Panc1 (cell line): ENCODE measurements around the gene TMC3. TPM values are rescaled to one million over a fixed set of nuclear protein-coding genes. Genes with fewer than 3 reads are reported as not detected.

Experiments used
- ATAC-seq: fragments of 200-7000 bp; cut with Tn5 transposase; 2 replicates; pipeline ENCODE4 v1.9.1; 2020; ENCODE audit warnings: mild to moderate bottlenecking, moderate library complexity
- BruUV-seq: library from RNA; stranded (reverse); fragments of 400-500 nt; replicated peaks from 2 replicates; lab custom pipeline; 2021; lab: Mats Ljungman, UMichigan
- CTCF ChIA-PET: fragments of 300-600 bp; sonication (Branson Sonifier 250); formaldehyde crosslinking; loops from one replicate; lab custom pipeline; 2022; ENCODE audit warnings: antibody characterized with exemption; lab: Charles Lee
- POLR2A ChIA-PET: fragments of 300-600 bp; sonication (Branson Sonifier 250); formaldehyde crosslinking; loops from one replicate; lab custom pipeline; 2022; ENCODE audit warnings: antibody characterized with exemption; lab: Charles Lee
- DNase-seq: peaks from one replicate; pipeline ENCODE4 v3.0.0-alpha.2; 2010; ENCODE audit warnings: low read depth, low spot score
- H3K27ac ChIP-seq: 2 replicates; pipeline ENCODE4 v1.5.1; 2011; ENCODE audit warnings: mild to moderate bottlenecking, low read length, inconsistent platforms
- H3K27me3 ChIP-seq: fragments of 200-500 bp; sonication (Bioruptor generic); 2 replicates; pipeline ENCODE4 v1.6.0; 2014; ENCODE audit warnings: low read length, inconsistent platforms; ENCODE audit not compliant: control insufficient read depth, insufficient read depth
- H3K36me3 ChIP-seq: fragments of 200-500 bp; sonication (Bioruptor generic); 2 replicates; pipeline ENCODE4 v1.5.1; 2014; ENCODE audit warnings: inconsistent platforms, mild to moderate bottlenecking, low read length, moderate library complexity; ENCODE audit not compliant: control insufficient read depth, insufficient read depth
- H3K4me1 ChIP-seq: 2 replicates; pipeline ENCODE4 v1.5.1; 2011; ENCODE audit warnings: inconsistent platforms, mild to moderate bottlenecking, low read length, moderate library complexity; ENCODE audit not compliant: control insufficient read depth, insufficient read depth
- H3K4me3 ChIP-seq, 2 experiments: 2 replicates each; pipeline ENCODE4 v1.5.1; 2011 to 2012; ENCODE audit warnings: low read depth in 2 of 2, low read length in 2 of 2, mild to moderate bottlenecking in 2 of 2, inconsistent platforms in 1 of 2, moderate library complexity in 1 of 2
- H3K9me3 ChIP-seq: fragments of 200-500 bp; sonication (Bioruptor generic); 2 replicates; pipeline ENCODE4 v1.5.1; 2014; ENCODE audit warnings: low read depth, mild to moderate bottlenecking, inconsistent platforms, low read length, moderate library complexity; ENCODE audit not compliant: control insufficient read depth, insufficient read depth
- CTCF ChIP-seq: fragments of 450-650 bp; IDR thresholded peaks from 2 replicates; pipeline ENCODE4 v1.5.1; 2017; ENCODE audit warnings: mild to moderate bottlenecking
- POLR2AphosphoS5 ChIP-seq: IDR thresholded peaks from 2 replicates; pipeline ENCODE4 v1.6.1; 2012; ENCODE audit warnings: mild to moderate bottlenecking, low read depth, low read length, moderate library complexity
- SIN3A ChIP-seq: IDR thresholded peaks from 2 replicates; pipeline ENCODE4 v1.6.1; 2012; ENCODE audit warnings: low read depth, mild to moderate bottlenecking, low read length, moderate library complexity, borderline replicate concordance; ENCODE audit not compliant: insufficient read depth
- TCF7L2 ChIP-seq: IDR thresholded peaks from 2 replicates; pipeline ENCODE4 v1.6.1; 2011; ENCODE audit warnings: mild to moderate bottlenecking, low read depth, low read length, inconsistent platforms
- in situ Hi-C: cut with HindIII; loops from 2 replicates; pipeline ENCODE4 v1.10.0; 2016; ENCODE audit warnings: low sequenced_read_pairs, low pct_unique_long_range_greater_than_20kb
- intact Hi-C: fragments of 100-400 bp; cut with micrococcal nuclease; formaldehyde crosslinking; loops from one replicate; pipeline ENCODE4 v1.10.0; 2022; ENCODE audit not compliant: unreplicated experiment
- total RNA-seq: library from RNA; stranded (reverse); gene quantifications from one replicate; pipeline ENCODE4 v1.2.1, GENCODE V29; 2021; ENCODE audit not compliant: unreplicated experiment
- TF ChIP-seq, protein P1 (sequence below), 2 experiments: IDR thresholded peaks; 2 replicates each; pipeline ENCODE4 v1.6.1; 2011 to 2012; ENCODE audit warnings: low read depth in 2 of 2, control low read depth in 1 of 2, low read length in 1 of 2, mild to moderate bottlenecking in 1 of 2, moderate library complexity in 1 of 2; ENCODE audit not compliant: insufficient read depth in 1 of 2

The TMC3 gene
- total RNA-seq, 1 experiment from 2014 or later, result not detected

DNA sequence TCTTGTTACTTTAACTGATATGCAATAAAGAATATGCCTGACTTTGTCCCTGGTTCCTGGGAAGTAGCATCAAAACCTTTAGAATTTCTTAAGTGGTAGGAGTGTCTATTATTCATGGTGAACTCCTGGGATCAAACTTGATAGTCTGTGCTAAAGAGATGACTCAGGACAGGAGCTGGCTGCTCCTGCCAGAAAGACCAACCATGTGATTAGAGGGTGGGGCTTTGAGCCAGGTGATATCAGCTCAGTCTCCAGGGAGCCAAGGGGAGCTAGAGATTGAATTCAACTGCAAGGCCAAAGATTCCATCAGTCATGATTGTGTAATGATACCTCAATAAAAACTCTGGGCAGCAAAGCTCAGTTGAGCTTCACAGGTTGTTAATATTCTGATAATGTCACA lies 20.6 kb upstream of the TMC3 start:
- Histone ChIP-seq H3K36me3 (no peaks in the 10 kb centered on the region), H3K4me3 (no peak overlapping the region), H3K27ac (no peak overlapping the region), H3K27me3 (no peaks in the 10 kb centered on the region), H3K9me3 (no peaks in the 10 kb centered on the region), H3K4me1 (no peaks in the 10 kb centered on the region)
- in situ Hi-C loops (no loop called here), intact Hi-C loops (no loop called here)
- DNase-seq, result no peak
- ATAC-seq, result no peak
- ChIA-PET POLR2A (no interaction called here), CTCF (no interaction called here)
- BruUV-seq, result no TSS peak
- TF ChIP-seq TCF7L2 (no peak), POLR2AphosphoS5 (no peak), SIN3A (no peak), CTCF (no peak)
- TF ChIP-seq, protein P1, sequence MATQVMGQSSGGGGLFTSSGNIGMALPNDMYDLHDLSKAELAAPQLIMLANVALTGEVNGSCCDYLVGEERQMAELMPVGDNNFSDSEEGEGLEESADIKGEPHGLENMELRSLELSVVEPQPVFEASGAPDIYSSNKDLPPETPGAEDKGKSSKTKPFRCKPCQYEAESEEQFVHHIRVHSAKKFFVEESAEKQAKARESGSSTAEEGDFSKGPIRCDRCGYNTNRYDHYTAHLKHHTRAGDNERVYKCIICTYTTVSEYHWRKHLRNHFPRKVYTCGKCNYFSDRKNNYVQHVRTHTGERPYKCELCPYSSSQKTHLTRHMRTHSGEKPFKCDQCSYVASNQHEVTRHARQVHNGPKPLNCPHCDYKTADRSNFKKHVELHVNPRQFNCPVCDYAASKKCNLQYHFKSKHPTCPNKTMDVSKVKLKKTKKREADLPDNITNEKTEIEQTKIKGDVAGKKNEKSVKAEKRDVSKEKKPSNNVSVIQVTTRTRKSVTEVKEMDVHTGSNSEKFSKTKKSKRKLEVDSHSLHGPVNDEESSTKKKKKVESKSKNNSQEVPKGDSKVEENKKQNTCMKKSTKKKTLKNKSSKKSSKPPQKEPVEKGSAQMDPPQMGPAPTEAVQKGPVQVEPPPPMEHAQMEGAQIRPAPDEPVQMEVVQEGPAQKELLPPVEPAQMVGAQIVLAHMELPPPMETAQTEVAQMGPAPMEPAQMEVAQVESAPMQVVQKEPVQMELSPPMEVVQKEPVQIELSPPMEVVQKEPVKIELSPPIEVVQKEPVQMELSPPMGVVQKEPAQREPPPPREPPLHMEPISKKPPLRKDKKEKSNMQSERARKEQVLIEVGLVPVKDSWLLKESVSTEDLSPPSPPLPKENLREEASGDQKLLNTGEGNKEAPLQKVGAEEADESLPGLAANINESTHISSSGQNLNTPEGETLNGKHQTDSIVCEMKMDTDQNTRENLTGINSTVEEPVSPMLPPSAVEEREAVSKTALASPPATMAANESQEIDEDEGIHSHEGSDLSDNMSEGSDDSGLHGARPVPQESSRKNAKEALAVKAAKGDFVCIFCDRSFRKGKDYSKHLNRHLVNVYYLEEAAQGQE (IDR thresholded peaks at IDR 0.05; ENCODE audit: insufficient read depth in 1 of 2, low read depth in 2 of 2, low read length in 1 of 2), result no peak

DNA sequence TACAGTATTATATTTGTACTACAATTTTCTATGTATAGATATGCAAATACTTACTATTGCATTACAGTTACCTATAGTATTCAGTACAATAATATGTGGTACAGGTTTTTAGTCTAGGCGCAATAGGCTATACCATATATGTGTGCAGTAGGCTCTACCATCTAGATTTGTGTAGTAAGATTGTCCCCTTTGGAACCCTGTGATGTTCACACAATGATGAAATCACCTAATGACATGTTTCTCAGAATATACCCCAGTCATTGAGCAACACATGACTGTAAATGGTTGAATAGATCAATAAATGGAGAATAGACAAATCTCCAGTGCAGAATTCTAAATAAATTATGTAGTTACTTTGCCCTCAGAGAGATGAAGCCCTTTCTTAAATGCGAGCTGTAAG lies 17.6 kb upstream of the TMC3 start:
- Histone ChIP-seq H3K27ac (no peak overlapping the region), H3K9me3 (no peaks in the 10 kb centered on the region), H3K36me3 (no peaks in the 10 kb centered on the region), H3K4me3 (no peak overlapping the region), H3K27me3 (no peaks in the 10 kb centered on the region), H3K4me1 (no peaks in the 10 kb centered on the region)
- no TSS peak for BruUV-seq
- intact Hi-C loops, result no loop called here
- in situ Hi-C loops, result no loop called here
- DNase-seq (no peak), ATAC-seq (no peak)
- TF ChIP-seq TCF7L2, result no peak
- no peak for TF ChIP-seq SIN3A
- ChIA-PET CTCF (no interaction called here), POLR2A (no interaction called here)

GRCh38 chr15:81388436-81388770 lies 14.4 kb upstream of the TMC3 start:
- H3K27me3 ChIP-seq, result no peaks in the 10 kb centered on the region
- no peak overlapping the region for H3K27ac ChIP-seq
- H3K4me3 ChIP-seq, result no peak overlapping the region
- POLR2A ChIA-PET, result interaction anchor here (0.6 kb wide), 1 partner anchor 17 kb away, joined by 4 read pairs; no protein-coding TSS in a partner anchor
- no peak for TF ChIP-seq POLR2AphosphoS5
- intact Hi-C loops, result no loop called here
- DNase-seq, result no peak
- no peaks in the 10 kb centered on the region for H3K9me3 ChIP-seq
- H3K36me3 ChIP-seq, result no peaks in the 10 kb centered on the region
- ATAC-seq, result no peak
- CTCF ChIA-PET, result no interaction called here
- H3K4me1 ChIP-seq, result no peaks in the 10 kb centered on the region
- in situ Hi-C loops, result no loop called here
- BruUV-seq, result no TSS peak
